Endothelial cell (in vitro differentiated cells): Measurements from ENCODE around the gene TTC33. TPM values are rescaled to one million over a fixed set of nuclear protein-coding genes. Genes with fewer than 3 reads are reported as not detected.
A peak's percentile ranks its signal among the peaks of the same experiment; 100 is the strongest.

Experiments
- DNase-seq: peaks from one replicate; pipeline ENCODE4 v3.0.0; 2021; ENCODE audit warnings: low spot score
- H3K27ac Mint-ChIP-seq: one replicate; pipeline ENCODE4 v1.8.0; 2021; ENCODE audit warnings: mixed read lengths, inconsistent platforms; ENCODE audit not compliant: unreplicated experiment
- H3K27me3 Mint-ChIP-seq: one replicate; pipeline ENCODE4 v1.8.0; 2021; ENCODE audit warnings: mild to moderate bottlenecking, moderate library complexity, mixed read lengths, inconsistent platforms; ENCODE audit not compliant: unreplicated experiment
- H3K36me3 Mint-ChIP-seq: one replicate; pipeline ENCODE4 v1.8.0; 2021; ENCODE audit warnings: mild to moderate bottlenecking, low read depth, mixed read lengths, inconsistent platforms; ENCODE audit not compliant: unreplicated experiment
- H3K4me1 Mint-ChIP-seq: one replicate; pipeline ENCODE4 v1.8.0; 2021; ENCODE audit warnings: mild to moderate bottlenecking, mixed read lengths, inconsistent platforms; ENCODE audit not compliant: unreplicated experiment
- H3K4me3 Mint-ChIP-seq: one replicate; pipeline ENCODE4 v1.8.0; 2021; ENCODE audit warnings: mild to moderate bottlenecking, mixed read lengths, inconsistent platforms; ENCODE audit not compliant: unreplicated experiment
- H3K9me3 Mint-ChIP-seq: one replicate; pipeline ENCODE4 v1.8.0; 2021; ENCODE audit warnings: mixed read lengths, inconsistent platforms; ENCODE audit not compliant: unreplicated experiment
- CTCF ChIP-seq: fragments of 200-600 bp; sonication (generic); IDR thresholded peaks from one replicate; pipeline ENCODE4 v1.5.0; 2021; ENCODE audit warnings: antibody characterized with exemption; ENCODE audit not compliant: unreplicated experiment
- total RNA-seq: library from RNA; stranded (reverse); fragmentation: NEBNext Ultra II Directional; extraction: Animal tissue kit (Norgen Biotek cat#: 25700); gene quantifications from one replicate; pipeline ENCODE4 v1.2.1, GENCODE V29; 2021; ENCODE audit not compliant: unreplicated experiment

The TTC33 gene
- total RNA-seq, 1 donor from 2014 or later: 8.6 TPM

- Mint-ChIP-seq H3K36me3 (peaks cover 21% of the 10 kb centered on the region), H3K4me1 (peaks cover 12% of the 10 kb centered on the region), H3K27ac (no peak overlapping the region), H3K27me3 (peaks cover 1% of the 10 kb centered on the region), H3K9me3 (no peaks in the 10 kb centered on the region), H3K4me3 (no peak overlapping the region)
- DNase-seq: no peak
- TF ChIP-seq CTCF: no peak
These were observed 22.4 kb upstream of the TTC33 start for GRCh38 chr5:40778133-40778532.

- no peak for TF ChIP-seq CTCF
- peak overlapping the region; percentile 53 for H3K4me3 Mint-ChIP-seq
- no peak for DNase-seq
- H3K9me3 Mint-ChIP-seq: no peaks in the 10 kb centered on the region
- H3K27ac Mint-ChIP-seq: no peak overlapping the region
- H3K36me3 Mint-ChIP-seq: peaks cover 21% of the 10 kb centered on the region
- H3K27me3 Mint-ChIP-seq: peaks cover 1% of the 10 kb centered on the region
- H3K4me1 Mint-ChIP-seq: peaks cover 12% of the 10 kb centered on the region
These were observed 20.9 kb upstream of the TTC33 start for GRCh38 chr5:40776658-40776977.

- H3K27me3 Mint-ChIP-seq: peaks cover 1% of the 10 kb centered on the region
These were observed 20.3 kb upstream of the TTC33 start for GRCh38 chr5:40775846-40776657.

GRCh38 chr5:40775085-40775845 lies 19.5 kb upstream of the TTC33 start:
- DNase-seq: no peak
- no peaks in the 10 kb centered on the region for H3K9me3 Mint-ChIP-seq
- no peak overlapping the region for H3K4me3 Mint-ChIP-seq
- H3K4me1 Mint-ChIP-seq: peaks cover 10% of the 10 kb centered on the region
- H3K36me3 Mint-ChIP-seq: peaks cover 21% of the 10 kb centered on the region
- peak overlapping the region; percentile 1 for H3K27ac Mint-ChIP-seq
- peaks cover 1% of the 10 kb centered on the region for H3K27me3 Mint-ChIP-seq
- TF ChIP-seq CTCF: no peak

More at GRCh38 chr5:40775846-40776657, 20.3 kb upstream of the TTC33 start:
- TF ChIP-seq CTCF: no peak
- DNase-seq: no peak
- no peaks in the 10 kb centered on the region for H3K9me3 Mint-ChIP-seq
- H3K4me1 Mint-ChIP-seq: peaks cover 12% of the 10 kb centered on the region
- peaks cover 21% of the 10 kb centered on the region for H3K36me3 Mint-ChIP-seq
- no peak overlapping the region for H3K4me3 Mint-ChIP-seq
- peak overlapping the region; percentile 23 for H3K27ac Mint-ChIP-seq

GRCh38 chr5:40774623-40775022 lies 18.9 kb upstream of the TTC33 start:
- Mint-ChIP-seq H3K4me1 (peaks cover 10% of the 10 kb centered on the region), H3K36me3 (peaks cover 21% of the 10 kb centered on the region), H3K27ac (no peak overlapping the region), H3K4me3 (no peak overlapping the region), H3K9me3 (no peaks in the 10 kb centered on the region), H3K27me3 (peaks cover 1% of the 10 kb centered on the region)
- no peak for DNase-seq
- no peak for TF ChIP-seq CTCF
